Stimulated activated naive CD8-positive, alpha-beta T cell treated with anti-CD3 and anti-CD28 coated beads, Interleukin-15, Interleukin-2, amounts not matched to agents 100 ng/mL and 50 ng/mL, for 24 hours (primary cell): ENCODE data around the gene MRGPRF.
"Not testable (repeated sequence)": the region's sequence is repeated elsewhere in the genome, so short reads cannot be mapped to it uniquely, and the experiment has no call there.

Source experiments
- H3K27ac Mint-ChIP-seq: one replicate; pipeline ENCODE4 v1.8.0; 2021; ENCODE audit warnings: mild to moderate bottlenecking, mixed read lengths
- H3K27me3 Mint-ChIP-seq: one replicate; pipeline ENCODE4 v1.8.0; 2021; ENCODE audit warnings: mixed read lengths
- H3K36me3 Mint-ChIP-seq: one replicate; pipeline ENCODE4 v1.8.0; 2021; ENCODE audit warnings: low read depth, mixed read lengths
- H3K4me1 Mint-ChIP-seq: one replicate; pipeline ENCODE4 v1.8.0; 2021; ENCODE audit warnings: low read depth, mixed read lengths
- H3K4me3 Mint-ChIP-seq: one replicate; pipeline ENCODE4 v1.8.0; 2021; ENCODE audit warnings: mild to moderate bottlenecking, mixed read lengths
- H3K9me3 Mint-ChIP-seq: one replicate; pipeline ENCODE4 v1.8.0; 2021; ENCODE audit warnings: mixed read lengths

Gene MRGPRF

DNA sequence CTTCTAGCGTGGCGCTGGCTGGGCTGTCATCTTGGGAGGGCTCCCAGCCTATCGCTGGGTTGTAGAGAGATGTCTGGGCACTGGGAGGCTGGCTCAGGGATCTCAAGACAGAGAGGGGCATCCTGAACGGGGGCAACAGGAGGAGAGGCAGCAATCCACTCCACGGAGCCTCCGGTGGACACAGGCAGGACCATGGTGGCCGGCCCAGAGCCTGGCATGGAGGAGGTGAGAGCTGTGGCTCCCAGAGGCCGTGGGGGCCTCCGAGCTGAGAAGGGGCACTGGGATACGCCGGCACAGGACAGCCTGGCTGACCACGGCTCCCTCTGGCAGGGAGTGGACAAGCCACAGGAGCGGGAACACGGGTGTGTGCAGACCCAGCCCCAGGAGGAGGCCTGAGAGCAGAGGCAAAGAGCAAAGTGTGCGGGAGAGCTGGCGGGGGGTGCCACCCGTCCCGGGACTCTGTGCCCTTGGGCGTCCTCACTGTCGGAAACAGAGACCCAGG lies 9.1 kb downstream of the MRGPRF start:
- Mint-ChIP-seq H3K27me3 (peaks cover 5% of the 10 kb centered on the region), H3K9me3 (no peaks in the 10 kb centered on the region), H3K4me3 (no peak overlapping the region), H3K36me3 (no peaks in the 10 kb centered on the region), H3K27ac (no peak overlapping the region), H3K4me1 (no peaks in the 10 kb centered on the region)

DNA sequence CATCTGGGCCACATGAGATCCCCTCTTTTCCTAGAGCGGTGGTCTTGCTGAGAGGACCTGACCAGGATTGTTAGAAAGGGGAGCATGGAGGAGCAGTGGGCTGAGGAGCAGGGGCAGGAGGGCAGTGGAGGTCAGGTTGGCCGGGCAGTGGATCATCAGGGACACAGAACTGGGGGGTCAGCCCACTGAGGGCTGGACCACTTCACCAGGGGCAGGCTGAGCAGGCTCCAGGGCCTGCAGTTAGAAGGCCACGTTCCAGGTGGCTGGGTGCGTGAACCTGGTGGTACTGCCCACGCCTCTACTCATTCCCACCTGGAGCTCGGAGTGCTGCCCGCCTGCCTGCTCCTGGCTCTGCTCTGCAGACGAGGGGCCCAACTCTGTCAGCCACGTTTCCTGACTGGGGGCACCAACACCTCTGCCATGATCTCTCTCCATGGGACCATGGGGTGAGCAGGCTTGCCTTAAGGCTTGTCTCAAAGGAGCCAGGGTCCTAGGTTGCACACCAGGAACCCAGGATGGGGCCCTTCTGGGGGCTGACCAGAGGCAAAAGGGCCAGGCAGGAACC lies 9.7 kb downstream of the MRGPRF start:
- H3K4me3 Mint-ChIP-seq = no peak overlapping the region
- H3K27ac Mint-ChIP-seq = no peak overlapping the region
- H3K36me3 Mint-ChIP-seq = no peaks in the 10 kb centered on the region
- no peaks in the 10 kb centered on the region for H3K9me3 Mint-ChIP-seq
- peaks cover 5% of the 10 kb centered on the region for H3K27me3 Mint-ChIP-seq
- no peaks in the 10 kb centered on the region for H3K4me1 Mint-ChIP-seq

DNA sequence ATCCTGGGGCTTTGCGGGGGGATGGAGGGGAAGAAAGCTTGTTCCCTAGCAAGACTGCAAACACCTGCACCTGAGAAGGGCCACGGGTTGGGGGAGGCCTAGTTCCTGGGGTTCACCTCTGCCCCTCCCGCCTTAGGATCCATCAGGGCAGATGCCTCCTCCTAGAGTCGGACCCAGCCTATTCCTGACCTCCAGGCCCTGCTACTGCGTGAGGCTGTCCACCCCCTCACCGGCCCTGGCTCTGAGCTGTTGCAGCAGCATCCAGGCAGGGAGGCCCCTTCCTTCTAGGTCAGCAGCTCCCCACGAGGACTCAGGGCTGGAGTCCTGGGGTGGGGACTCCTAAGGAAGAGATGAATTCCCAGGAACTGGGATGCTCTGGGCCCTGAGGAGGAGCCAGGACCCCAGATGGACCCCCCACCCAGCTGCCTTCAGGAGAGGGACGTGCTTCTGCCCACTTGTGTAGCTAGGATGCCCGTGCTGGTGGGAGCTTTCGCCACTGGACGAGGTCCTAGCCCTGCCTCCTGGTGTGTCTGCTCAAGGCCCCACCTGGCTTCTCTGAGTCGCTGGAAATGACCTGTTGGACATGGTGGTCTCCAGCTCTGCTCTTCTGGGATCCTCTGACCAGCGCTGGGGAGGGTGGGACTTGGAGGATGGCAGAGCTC lies 10.3 kb downstream of the MRGPRF start:
- H3K4me3 Mint-ChIP-seq = no peak overlapping the region
- H3K27me3 Mint-ChIP-seq = peaks cover 9% of the 10 kb centered on the region
- H3K27ac Mint-ChIP-seq = no peak overlapping the region
- H3K4me1 Mint-ChIP-seq = no peaks in the 10 kb centered on the region
- H3K36me3 Mint-ChIP-seq = no peaks in the 10 kb centered on the region
- H3K9me3 Mint-ChIP-seq = no peaks in the 10 kb centered on the region

DNA sequence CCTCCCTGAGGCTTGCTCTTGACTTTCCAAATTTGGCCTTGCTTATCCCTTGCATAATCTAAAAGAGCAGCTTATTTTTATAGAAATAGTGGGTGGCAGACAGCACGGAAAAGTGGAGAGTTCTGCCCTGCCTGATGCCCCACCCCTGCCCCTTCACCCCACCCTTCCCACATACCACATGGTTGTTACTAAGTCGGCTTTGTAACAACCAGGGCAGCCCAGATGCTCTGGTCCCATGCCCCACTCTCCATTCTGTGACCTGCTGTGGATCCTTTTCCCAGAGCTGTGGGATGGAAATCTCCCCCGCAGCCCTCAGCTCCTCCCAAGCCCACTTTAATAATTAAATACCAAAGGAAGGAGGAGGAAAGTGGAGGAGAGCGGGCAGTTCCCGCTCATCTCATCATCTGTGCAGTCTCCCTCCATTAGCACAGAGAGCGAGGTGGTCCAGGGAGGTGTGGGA lies 10.9 kb downstream of the MRGPRF start:
- no peaks in the 10 kb centered on the region for H3K4me1 Mint-ChIP-seq
- no peak overlapping the region for H3K27ac Mint-ChIP-seq
- H3K4me3 Mint-ChIP-seq = no peak overlapping the region
- no peaks in the 10 kb centered on the region for H3K9me3 Mint-ChIP-seq
- H3K36me3 Mint-ChIP-seq = no peaks in the 10 kb centered on the region
- peaks cover 9% of the 10 kb centered on the region for H3K27me3 Mint-ChIP-seq

DNA sequence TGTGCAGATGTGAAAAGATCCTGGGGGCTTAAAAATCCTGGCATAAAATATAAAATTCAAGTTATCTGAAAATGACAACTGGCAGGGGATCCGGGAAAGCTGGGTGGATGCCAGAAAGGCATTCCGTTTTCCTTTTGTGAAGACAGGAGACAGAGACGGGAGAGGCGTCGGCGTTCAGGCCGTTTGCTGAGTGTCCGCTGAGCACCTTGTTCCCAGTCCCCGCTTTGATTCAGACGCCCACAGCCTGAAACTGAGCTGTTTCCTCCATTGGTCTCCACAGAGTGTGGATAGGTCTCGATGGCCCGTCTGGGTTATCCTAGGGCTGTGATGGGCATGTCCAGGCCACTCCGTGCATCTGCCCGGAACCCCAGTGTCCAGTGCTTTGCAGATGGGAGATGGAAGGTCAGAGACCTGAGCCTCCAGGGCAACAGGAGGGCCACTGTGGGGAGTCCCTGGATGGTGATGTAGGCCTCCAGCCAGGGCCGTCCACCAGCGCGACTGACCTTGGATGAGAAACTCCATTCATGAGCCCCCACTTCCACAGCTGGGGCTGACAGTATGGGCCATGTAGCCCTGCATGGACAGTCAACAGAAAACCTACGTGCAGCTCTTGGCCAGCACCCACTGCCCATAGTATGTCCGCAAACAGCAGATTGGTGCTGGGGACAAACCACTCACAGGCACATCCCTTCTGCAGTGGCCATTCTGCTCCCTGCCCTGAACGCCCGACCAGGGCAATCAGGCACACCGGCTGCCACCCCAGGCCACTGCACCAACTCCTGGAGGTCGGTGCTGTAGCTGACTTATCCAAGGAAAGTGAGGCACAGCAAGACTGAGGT lies 11.6 kb downstream of the MRGPRF start:
- no peak overlapping the region for H3K27ac Mint-ChIP-seq
- H3K27me3 Mint-ChIP-seq = peaks cover 9% of the 10 kb centered on the region
- H3K4me3 Mint-ChIP-seq = no peak overlapping the region
- H3K9me3 Mint-ChIP-seq = no peaks in the 10 kb centered on the region
- no peaks in the 10 kb centered on the region for H3K4me1 Mint-ChIP-seq
- no peaks in the 10 kb centered on the region for H3K36me3 Mint-ChIP-seq

DNA sequence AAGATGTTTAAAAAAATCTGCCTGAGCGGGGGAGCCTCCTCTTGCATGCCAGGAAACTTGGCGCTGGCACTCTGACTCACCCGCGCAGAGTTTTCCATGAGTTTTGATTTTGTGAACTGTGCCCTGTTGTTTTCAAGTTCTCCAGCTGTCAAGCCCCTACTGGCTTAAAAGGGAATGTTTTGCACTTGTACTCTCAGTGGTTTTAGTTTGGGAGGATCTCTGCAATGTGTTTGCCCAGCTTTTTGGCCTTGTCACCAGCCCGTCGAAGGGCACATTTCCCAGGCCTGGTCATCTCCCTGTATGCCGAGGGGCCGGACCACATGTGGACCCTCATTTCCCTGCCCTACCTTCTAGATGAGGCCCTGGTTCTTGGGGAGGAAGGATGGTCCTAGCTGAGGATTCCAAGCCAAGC lies 12.2 kb downstream of the MRGPRF start:
- Mint-ChIP-seq H3K27me3 (peaks cover 9% of the 10 kb centered on the region), H3K27ac (no peak overlapping the region), H3K4me3 (no peak overlapping the region)

DNA sequence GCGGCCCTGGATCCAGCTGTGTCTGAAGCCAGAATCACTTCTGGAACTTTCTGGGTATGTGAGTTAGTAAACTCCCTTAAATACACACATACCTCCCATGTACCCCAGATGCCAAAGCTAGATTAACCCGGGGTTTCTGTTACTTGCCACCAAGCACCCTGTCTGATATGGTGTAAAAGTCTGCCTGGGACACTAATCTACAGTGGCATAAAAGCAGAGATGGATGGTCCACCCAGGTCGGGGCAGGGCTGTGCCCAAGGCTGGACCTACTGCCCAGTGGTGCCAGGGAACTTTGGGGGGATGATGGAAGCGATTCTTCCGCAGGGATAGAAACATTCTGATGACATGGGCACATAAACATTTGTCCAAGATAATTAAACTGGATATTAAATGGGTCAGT lies 12.7 kb downstream of the MRGPRF start:
- Mint-ChIP-seq H3K4me3 (no peak overlapping the region), H3K27me3 (peaks cover 7% of the 10 kb centered on the region), H3K27ac (no peak overlapping the region)

More for the DNA sequence above, 12.2 kb downstream of the MRGPRF start:
- no peaks in the 10 kb centered on the region for H3K36me3 Mint-ChIP-seq
- H3K4me1 Mint-ChIP-seq = no peaks in the 10 kb centered on the region
- H3K9me3 Mint-ChIP-seq = no peaks in the 10 kb centered on the region

DNA sequence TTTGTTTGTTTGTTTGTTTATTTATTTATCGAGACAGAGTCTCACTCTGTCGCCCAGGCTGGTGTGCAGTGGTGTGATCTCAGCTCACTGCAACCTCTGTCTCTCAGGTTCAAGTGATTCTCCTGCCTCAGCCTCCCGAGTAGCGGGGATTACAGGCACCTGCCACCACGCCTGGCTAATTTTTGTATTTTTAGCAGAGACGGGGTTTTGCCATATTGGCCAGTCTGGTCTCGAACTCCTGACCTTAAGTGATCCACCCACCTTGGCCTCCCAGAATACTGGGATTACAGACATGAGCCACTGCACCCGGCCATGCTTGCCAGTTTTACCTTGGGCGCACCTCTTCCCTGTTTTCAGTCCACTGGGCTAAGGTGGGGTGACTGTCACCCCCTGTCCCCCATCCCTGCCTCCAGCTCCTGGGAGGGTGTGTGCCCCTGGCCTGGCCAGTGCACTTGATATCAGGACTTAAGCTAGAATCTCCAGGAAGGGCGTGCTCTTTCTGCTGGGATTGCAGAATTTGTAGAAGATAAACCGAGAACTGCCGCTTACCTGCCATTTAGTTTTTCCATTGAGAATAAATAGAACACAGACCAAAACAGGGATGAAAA lies 13.2 kb downstream of the MRGPRF start:
- H3K27ac Mint-ChIP-seq, H3K9me3 Mint-ChIP-seq, H3K36me3 Mint-ChIP-seq, H3K4me3 Mint-ChIP-seq, H3K27me3 Mint-ChIP-seq, H3K4me1 Mint-ChIP-seq: not testable (repeated sequence)

More for the DNA sequence above, 12.7 kb downstream of the MRGPRF start:
- Mint-ChIP-seq H3K4me1 (no peaks in the 10 kb centered on the region), H3K9me3 (no peaks in the 10 kb centered on the region), H3K36me3 (no peaks in the 10 kb centered on the region)

DNA sequence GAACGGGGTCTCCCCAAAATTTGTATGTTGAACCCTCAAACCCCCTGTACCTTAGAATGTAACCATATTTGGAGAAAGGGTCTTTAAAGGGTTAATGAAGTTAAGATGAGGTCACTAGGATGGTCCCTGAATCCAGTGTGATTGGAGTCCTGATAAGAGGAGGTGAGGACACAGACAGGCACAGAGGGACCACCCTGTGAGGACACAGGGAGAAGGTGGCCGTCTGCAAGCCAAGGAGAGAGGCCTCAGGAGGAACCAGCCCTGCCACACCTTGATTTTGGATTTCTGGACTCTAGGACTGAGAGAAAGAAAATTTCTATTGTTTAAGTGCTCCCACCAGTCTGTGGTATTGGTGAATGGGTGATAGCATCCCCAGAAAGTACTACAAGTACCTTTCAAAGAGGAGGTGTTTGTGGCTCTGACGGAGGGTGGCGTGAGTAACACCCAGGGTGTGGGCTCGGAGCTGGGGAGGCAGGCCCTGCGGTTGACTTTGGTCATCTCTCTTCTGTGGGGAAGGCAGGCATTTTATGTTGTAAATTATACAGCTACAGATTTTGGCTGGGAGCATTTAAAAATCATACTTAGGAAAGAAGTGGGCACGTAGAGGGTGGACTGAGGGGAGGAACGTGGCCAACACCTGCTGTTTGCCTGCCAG lies 13.8 kb downstream of the MRGPRF start:
- Mint-ChIP-seq H3K27me3 (peaks cover 4% of the 10 kb centered on the region), H3K4me1 (no peaks in the 10 kb centered on the region), H3K27ac (no peak overlapping the region), H3K9me3 (no peaks in the 10 kb centered on the region), H3K4me3 (no peak overlapping the region), H3K36me3 (no peaks in the 10 kb centered on the region)

DNA sequence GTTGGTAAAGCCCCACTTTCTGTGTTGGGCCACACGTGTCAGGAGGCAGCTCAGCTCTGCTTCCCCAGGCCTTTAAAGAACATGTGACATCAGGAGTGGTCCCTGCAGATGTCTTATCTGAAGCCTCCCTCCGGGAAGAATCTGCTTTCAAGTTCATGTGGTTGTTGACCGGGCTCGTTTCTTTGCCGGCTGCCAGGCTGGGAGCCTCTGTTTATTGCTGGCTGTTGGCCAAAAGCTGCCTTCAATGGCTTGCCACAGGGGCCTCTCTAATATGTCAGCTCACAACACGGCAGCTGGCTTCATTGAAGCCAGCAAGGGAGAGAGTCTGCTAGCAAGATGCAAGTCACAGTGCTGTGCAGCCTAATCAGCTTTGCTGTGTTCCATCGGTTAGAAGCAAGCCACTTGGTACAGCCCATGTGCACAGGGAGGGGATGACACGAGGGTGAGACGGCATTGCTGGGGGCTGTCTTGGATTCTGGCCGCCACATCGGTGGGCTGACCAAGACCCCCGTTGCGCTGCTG lies 14.6 kb downstream of the MRGPRF start:
- H3K4me1 Mint-ChIP-seq = no peaks in the 10 kb centered on the region
- no peak overlapping the region for H3K27ac Mint-ChIP-seq
- H3K36me3 Mint-ChIP-seq = no peaks in the 10 kb centered on the region
- peaks cover 4% of the 10 kb centered on the region for H3K27me3 Mint-ChIP-seq
- H3K4me3 Mint-ChIP-seq = no peak overlapping the region
- no peaks in the 10 kb centered on the region for H3K9me3 Mint-ChIP-seq

DNA sequence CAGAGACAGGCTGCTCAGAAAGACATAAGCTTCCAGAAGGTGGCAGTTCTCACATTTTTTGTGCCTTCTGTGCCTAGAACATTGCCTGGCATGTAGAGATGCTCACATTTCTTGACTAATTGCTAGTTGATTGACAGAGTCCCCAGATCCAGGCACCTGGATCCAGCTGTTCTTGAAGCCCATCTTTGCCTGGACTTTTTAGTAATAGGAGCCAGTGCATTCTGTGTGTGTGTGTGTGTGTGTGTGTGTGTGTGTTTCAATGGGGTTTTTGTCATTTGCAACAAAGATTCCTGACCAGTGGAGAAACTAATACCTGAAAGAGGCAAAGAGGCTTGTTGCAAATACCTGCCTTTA lies 15.1 kb downstream of the MRGPRF start:
- Mint-ChIP-seq H3K27ac (no peak overlapping the region), H3K27me3 (peaks cover 4% of the 10 kb centered on the region), H3K36me3 (no peaks in the 10 kb centered on the region), H3K4me1 (no peaks in the 10 kb centered on the region), H3K9me3 (no peaks in the 10 kb centered on the region), H3K4me3 (no peak overlapping the region)

DNA sequence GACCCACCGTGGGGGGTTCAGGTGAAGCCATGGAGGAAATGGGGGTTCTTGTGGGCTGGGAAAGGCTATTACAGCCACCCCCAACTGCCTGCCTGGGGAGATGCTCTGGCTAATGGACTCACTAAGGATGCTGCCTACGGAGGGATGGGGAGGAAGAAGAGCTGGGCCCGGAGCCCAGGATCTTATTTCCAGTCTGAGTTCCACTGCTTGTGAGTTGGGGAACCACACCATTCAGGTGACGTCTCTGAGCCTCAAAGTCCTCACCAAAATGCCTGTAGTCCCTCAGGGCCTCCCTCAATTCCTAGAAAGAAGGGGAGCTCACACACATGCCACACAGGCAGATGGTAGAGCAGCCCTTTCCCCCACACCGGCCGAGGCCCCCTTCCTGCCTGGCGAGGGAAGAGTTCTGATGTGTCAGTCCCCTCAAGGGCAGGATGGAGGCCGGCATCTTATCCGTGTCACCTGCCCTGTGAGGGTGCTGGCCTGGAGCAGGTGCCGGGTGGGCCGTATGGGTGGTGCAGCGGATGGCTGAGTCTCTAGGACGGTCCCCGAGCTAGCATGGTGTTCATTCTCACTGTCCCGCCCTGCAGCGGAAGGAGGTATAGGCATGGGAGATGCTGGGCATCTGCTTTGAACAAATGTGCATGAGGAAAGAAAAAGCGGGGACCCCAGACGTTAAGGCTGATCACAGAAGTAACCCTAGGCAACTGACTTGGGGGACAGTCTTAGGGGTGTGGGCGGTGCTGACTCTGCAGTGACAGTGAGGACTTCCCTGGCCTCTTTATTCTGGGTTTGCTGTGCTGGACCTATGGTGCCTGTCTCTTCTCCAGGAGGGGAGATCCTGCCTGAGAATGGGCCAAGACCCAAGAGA lies 15.7 kb downstream of the MRGPRF start:
- Mint-ChIP-seq H3K4me1 (no peaks in the 10 kb centered on the region), H3K27me3 (peaks cover 4% of the 10 kb centered on the region), H3K4me3 (no peak overlapping the region), H3K27ac (no peak overlapping the region), H3K36me3 (no peaks in the 10 kb centered on the region), H3K9me3 (no peaks in the 10 kb centered on the region)

DNA sequence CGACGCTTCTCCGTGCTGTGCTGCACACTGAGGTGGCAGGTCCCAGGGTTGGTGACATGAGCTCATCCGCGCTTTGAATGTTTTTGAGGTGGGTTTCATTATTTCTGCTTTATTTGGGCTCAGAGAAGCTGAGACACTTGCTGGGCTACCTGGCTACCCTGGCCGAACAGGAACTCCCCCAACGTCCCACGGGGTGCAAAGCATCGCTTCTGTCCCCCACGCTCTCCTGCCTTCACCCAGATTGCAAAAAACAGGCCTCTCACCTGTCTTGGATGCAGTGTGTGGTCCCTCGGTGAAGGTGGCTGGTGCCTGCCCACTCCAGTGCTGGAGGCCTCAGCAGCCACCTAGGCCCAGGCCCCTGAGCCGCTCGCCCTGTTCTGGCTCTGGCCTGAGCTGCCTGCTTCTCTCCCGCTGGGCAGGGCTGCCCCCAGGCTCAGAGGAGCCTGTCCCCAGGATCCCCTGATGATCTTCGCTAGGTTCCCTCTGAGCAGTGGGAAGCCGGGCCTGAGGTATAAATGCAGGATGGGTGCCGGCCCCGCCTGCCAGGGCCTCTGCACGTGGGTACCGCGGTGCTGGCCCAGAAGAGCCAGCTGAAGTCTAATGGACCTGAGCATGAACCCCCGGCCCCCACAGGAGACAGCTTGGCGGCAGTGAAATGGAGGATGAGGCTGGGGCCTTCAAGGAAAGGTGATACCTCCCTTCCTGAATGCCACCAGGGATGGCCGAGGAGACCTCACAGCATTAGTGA lies 16.5 kb downstream of the MRGPRF start:
- Mint-ChIP-seq H3K27ac (no peak overlapping the region), H3K27me3 (peaks cover 10% of the 10 kb centered on the region), H3K4me1 (no peaks in the 10 kb centered on the region), H3K36me3 (no peaks in the 10 kb centered on the region), H3K9me3 (no peaks in the 10 kb centered on the region), H3K4me3 (no peak overlapping the region)
